Endothelial cell of umbilical vein (primary cell): Measurements from ENCODE around the gene KIAA1671. TPM values are rescaled to one million over a fixed set of nuclear protein-coding genes. Genes with fewer than 3 reads are reported as not detected.

Experiments
- BruUV-seq: library from RNA; stranded (reverse); fragments of 400-500 nt; replicated peaks from 2 replicates; lab custom pipeline; 2021; lab: Mats Ljungman, UMichigan
- CTCF ChIA-PET: fragments of 300-600, 350-600 bp; sonication (Branson Sonifier 250); formaldehyde crosslinking; loops from one replicate; lab custom pipeline; 2021; ENCODE audit warnings: antibody characterized with exemption, inconsistent platforms; lab: Charles Lee
- POLR2A ChIA-PET: fragments of 300-600, 350-600 bp; sonication (Branson Sonifier 250); formaldehyde crosslinking; loops from one replicate; lab custom pipeline; 2021; ENCODE audit warnings: antibody characterized with exemption, inconsistent platforms; lab: Charles Lee
- DNase-seq: peaks from one replicate; pipeline ENCODE4 v3.0.0-alpha.2; 2011; ENCODE audit warnings: low read depth, low spot score
- FAIRE-seq: peaks from 2 replicates; lab custom pipeline; 2011; peaks lifted over from hg19 to GRCh38; lab: Jason Lieb, UNC
- H2AFZ ChIP-seq: 2 replicates; pipeline ENCODE4 v1.6.0; 2012; ENCODE audit warnings: low read depth, low read length, control low read depth, inconsistent platforms
- H3K27ac ChIP-seq: 2 replicates; pipeline ENCODE4 v1.5.1; 2011; ENCODE audit warnings: low read depth, mild to moderate bottlenecking, control low read depth, low read length, moderate library complexity; ENCODE audit not compliant: insufficient read depth
- H3K27me3 ChIP-seq, 2 experiments: 2 replicates each; pipeline versions ENCODE4 v1.6.0 to v1.6.1; 2011; ENCODE audit warnings: low read length in 2 of 2, mixed read lengths in 1 of 2; ENCODE audit not compliant: control insufficient read depth in 2 of 2, insufficient read depth in 2 of 2
- H3K36me3 ChIP-seq, 2 experiments: 2 replicates in 1 of 2; 3 replicates in 1 of 2; pipeline ENCODE4 v1.5.1; 2011; ENCODE audit warnings: low read length in 2 of 2, mild to moderate bottlenecking in 1 of 2, moderate library complexity in 1 of 2; ENCODE audit not compliant: control insufficient read depth in 2 of 2, insufficient read depth in 2 of 2; ENCODE audit errors: extremely low read depth in 1 of 2
- H3K4me1 ChIP-seq: 3 replicates; pipeline ENCODE4 v1.5.1; 2011; ENCODE audit warnings: mild to moderate bottlenecking, low read length; ENCODE audit not compliant: control insufficient read depth, insufficient read depth; ENCODE audit errors: extremely low read depth
- H3K4me2 ChIP-seq: 2 replicates; pipeline ENCODE4 v1.6.1; 2011; ENCODE audit warnings: low read length, control low read depth, mixed read lengths; ENCODE audit not compliant: insufficient read depth
- H3K4me3 ChIP-seq, 3 experiments: fragments of 200-600 bp in 1 of 3; sonication (generic), shearing (Covaris generic) in 1 of 3; replicated peaks in 1 of 3; 2 replicates each; pipeline ENCODE4 v1.5.1; 2011 to 2016; ENCODE audit warnings: control low read depth in 3 of 3, low read length in 3 of 3, mild to moderate bottlenecking in 2 of 3, inconsistent platforms in 1 of 3, low read depth in 1 of 3, moderate library complexity in 1 of 3; ENCODE audit not compliant: insufficient read depth in 1 of 3
- H3K79me2 ChIP-seq: 2 replicates; pipeline ENCODE4 v1.6.0; 2012; ENCODE audit warnings: low read length, inconsistent platforms; ENCODE audit not compliant: control insufficient read depth, insufficient read depth
- H3K9ac ChIP-seq: replicated peaks from 2 replicates; pipeline ENCODE3; 2011; ENCODE audit warnings: low read length, control low read depth; ENCODE audit not compliant: insufficient read depth; ENCODE audit errors: extremely low read depth
- H3K9me1 ChIP-seq: replicated peaks from 3 replicates; pipeline ENCODE4 v1.6.0; 2011; ENCODE audit warnings: mild to moderate bottlenecking, low read length; ENCODE audit not compliant: control insufficient read depth, insufficient read depth; ENCODE audit errors: extremely low read depth
- H3K9me3 ChIP-seq: replicated peaks from 2 replicates; pipeline ENCODE4 v1.5.1; 2012; ENCODE audit warnings: low read length, inconsistent platforms; ENCODE audit not compliant: control insufficient read depth, insufficient read depth
- H4K20me1 ChIP-seq: replicated peaks from 2 replicates; pipeline ENCODE3; 2011; ENCODE audit warnings: mild to moderate bottlenecking, low read length; ENCODE audit not compliant: control insufficient read depth, insufficient read depth; ENCODE audit errors: extremely low read depth
- CTCF ChIP-seq, 2 donors: IDR thresholded peaks; 1 replicate in 1 of 2; 2 replicates in 1 of 2; pipeline ENCODE4 v1.5.1; 2011; ENCODE audit warnings: low read length in 2 of 2, mild to moderate bottlenecking in 2 of 2, moderate library complexity in 2 of 2, control low read depth in 1 of 2, inconsistent platforms in 1 of 2, low read depth in 1 of 2; ENCODE audit not compliant: insufficient read depth in 1 of 2; ENCODE audit errors: extremely low read depth in 1 of 2
- EZH2 ChIP-seq: IDR thresholded peaks from 2 replicates; pipeline ENCODE4 v1.6.1; 2012; ENCODE audit warnings: borderline replicate concordance, low read depth, mild to moderate bottlenecking, moderate library complexity, low read length, inconsistent platforms; ENCODE audit not compliant: severe bottlenecking
- FOS ChIP-seq: IDR thresholded peaks from 2 replicates; pipeline ENCODE4 v1.6.1; 2011; ENCODE audit warnings: mild to moderate bottlenecking, low read length, moderate library complexity, borderline replicate concordance; ENCODE audit not compliant: insufficient read depth
- GATA2 ChIP-seq: IDR thresholded peaks from 2 replicates; pipeline ENCODE4 v1.7.0; 2011; ENCODE audit warnings: low read depth, mild to moderate bottlenecking, moderate library complexity, mixed read lengths, low read length; ENCODE audit not compliant: insufficient read length, insufficient read depth
- JUN ChIP-seq: IDR thresholded peaks from 2 replicates; pipeline ENCODE4 v1.6.1; 2011; ENCODE audit warnings: borderline replicate concordance, low read depth; ENCODE audit not compliant: insufficient read length, insufficient read depth
- MAX ChIP-seq: IDR thresholded peaks from 2 replicates; pipeline ENCODE4 v1.6.1; 2011; ENCODE audit not compliant: insufficient read depth, insufficient read length
- POLR2A ChIP-seq: IDR thresholded peaks from 2 replicates; pipeline ENCODE4 v1.6.1; 2012; ENCODE audit warnings: low read depth, mild to moderate bottlenecking, control low read depth, low read length
- dilution Hi-C: fragments of 300-500 bp; cut with MboI; formaldehyde crosslinking; loops from one replicate; pipeline ENCODE4 v1.15.0; 2019; ENCODE audit warnings: low sequenced_read_pairs; ENCODE audit not compliant: extremely low pct_ligation_motif_present
- intact Hi-C: fragments of 100-400 bp; cut with micrococcal nuclease; formaldehyde crosslinking; loops from one replicate; pipeline ENCODE4 v1.10.0; 2022
- polyA plus RNA-seq, 4 experiments: library from polyadenylated mRNA; depleted of rRNA in 3 of 4; stranded (reverse) in 3 of 4; unstranded in 1 of 4; fragments of >200 nt; gene quantifications; 2 replicates each; pipeline versions ENCODE4 v1.2.1 to v1.2.3, GENCODE V29; 2011 to 2012; ENCODE audit warnings: missing spikeins in 1 of 4
- total RNA-seq: library from RNA; stranded (reverse); gene quantifications from 2 replicates; pipeline ENCODE4 v1.2.3, GENCODE V29; 2021

The KIAA1671 gene
- total and polyA plus RNA-seq, 2 donors (not counting 3 experiments of a cell fraction or from before 2014, with no cell fraction given) = 23.1 to 85.1 TPM

GRCh38 chr22:25051983-25052710 lies 99.6 kb downstream of the KIAA1671 start:
- Histone ChIP-seq H3K4me2 (no peak overlapping the region), H2AFZ (no peak overlapping the region), H4K20me1 (no peaks in the 10 kb centered on the region), H3K79me2 (no peaks in the 10 kb centered on the region), H3K9me1 (no peaks in the 10 kb centered on the region), H3K9ac (no peak overlapping the region), H3K9me3 (no peaks in the 10 kb centered on the region), H3K36me3 (peaks cover 0 to 13% of the 10 kb centered on the region in 2 experiments), H3K4me1 (peaks cover 7% of the 10 kb centered on the region), H3K27ac (no peak overlapping the region), H3K4me3 (no peak overlapping the region), H3K27me3 (no peaks in the 10 kb centered on the region)
- intact Hi-C loops = no loop called here
- no peak for TF ChIP-seq CTCF (IDR thresholded peaks at IDR 0.05; ENCODE audit: extremely low read depth in 1 of 2, insufficient read depth in 1 of 2, low read depth in 1 of 2, low read length in 2 of 2)
- no peak for TF ChIP-seq POLR2A
- no peak for TF ChIP-seq JUN
- TF ChIP-seq GATA2 = no peak
- TF ChIP-seq MAX = no peak
- TF ChIP-seq EZH2 = no peak
- TF ChIP-seq FOS = no peak
- no peak for DNase-seq
- POLR2A ChIA-PET = interaction anchor here (0.6 kb wide), 1 partner anchor 137 kb away, joined by 12 read pairs; no protein-coding TSS in a partner anchor
- dilution Hi-C loops = no loop called here
- CTCF ChIA-PET = interaction anchor here (1.1 to 11.6 kb wide), 6 partner anchors 16 to 283 kb away, joined by 3 to 378 read pairs (median 4); partner anchors contain the start of genes KIAA1671 and LHFPL7
- FAIRE-seq = no peak
- no TSS peak for BruUV-seq
